ENCODE data around the gene DYTN.

GRCh38 chr2:206708286-206708685 lies 9.9 kb downstream of the DYTN start:
- TF ChIP-seq CTCF (IDR thresholded peaks at IDR 0.05; ENCODE audit: low read depth, low read length, missing input control) = no peak
- no peak for TF ChIP-seq REST (IDR thresholded peaks at IDR 0.05)
- no peak for TF ChIP-seq SP1 (IDR thresholded peaks at IDR 0.05)
- no peak for TF ChIP-seq ATF3 (IDR thresholded peaks at IDR 0.05)

Data from liver (tissue), 3 donors.